ENCODE data around the gene GPR176. TPM values are rescaled to one million over a fixed set of nuclear protein-coding genes. Genes with fewer than 3 reads are reported as not detected.

The GPR176 gene
- total RNA-seq, 1 donor from 2014 or later: 35.4 TPM

GRCh38 chr15:39951561-39951960 lies 31.5 kb upstream of the GPR176 start:
- H4K20me1 ChIP-seq (ENCODE audit: insufficient read depth, low read length): no peaks in the 10 kb centered on the region
- H3K36me3 ChIP-seq (ENCODE audit: insufficient read depth, low read length): peaks cover 71% of the 10 kb centered on the region
- no peak overlapping the region for H3K4me3 ChIP-seq (ENCODE audit: insufficient read depth, low read depth, low read length)
- Mint-ChIP-seq H3K9me3 (ENCODE audit: unreplicated experiment) (no peaks in the 10 kb centered on the region), H3K4me3 (ENCODE audit: unreplicated experiment) (no peak overlapping the region), H3K4me1 (ENCODE audit: low read depth, unreplicated experiment) (peaks cover 10% of the 10 kb centered on the region), H3K36me3 (ENCODE audit: low read depth, unreplicated experiment) (peaks cover 5% of the 10 kb centered on the region), H3K27me3 (ENCODE audit: low read depth, unreplicated experiment) (no peaks in the 10 kb centered on the region), H3K27ac (ENCODE audit: unreplicated experiment) (no peak overlapping the region)
- no peak for DNase-seq (ENCODE audit: low read depth)
- peaks cover 4% of the 10 kb centered on the region for H3K79me2 ChIP-seq (ENCODE audit: insufficient read depth, low read length)
- no peaks in the 10 kb centered on the region for H3K9me3 ChIP-seq (ENCODE audit: insufficient read depth, low read depth, low read length)
- no peak overlapping the region for H3K27ac ChIP-seq (ENCODE audit: low read depth, low read length)
- FAIRE-seq: no peak
- H3K4me2 ChIP-seq (ENCODE audit: low read length): no peak overlapping the region
- H3K9ac ChIP-seq (ENCODE audit: low read length): no peak overlapping the region
- H2AFZ ChIP-seq (ENCODE audit: low read depth, low read length): no peak overlapping the region
- H3K4me1 ChIP-seq (ENCODE audit: insufficient read depth, low read length): no peaks in the 10 kb centered on the region
- no peak for TF ChIP-seq CTCF (IDR thresholded peaks at IDR 0.05; ENCODE audit: insufficient read depth, low read depth, low read length)
- no peak for TF ChIP-seq EZH2 (IDR thresholded peaks at IDR 0.05; ENCODE audit: insufficient read depth, low read length)
- H3K27me3 ChIP-seq (ENCODE audit: insufficient read depth, low read length): no peaks in the 10 kb centered on the region

GRCh38 chr15:39948817-39949216 lies 28.8 kb upstream of the GPR176 start:
- H3K9me3 ChIP-seq (ENCODE audit: insufficient read depth, low read depth, low read length): no peaks in the 10 kb centered on the region
- H3K27me3 Mint-ChIP-seq (ENCODE audit: low read depth, unreplicated experiment): no peaks in the 10 kb centered on the region
- no peaks in the 10 kb centered on the region for H4K20me1 ChIP-seq (ENCODE audit: insufficient read depth, low read length)
- H3K4me3 ChIP-seq (ENCODE audit: insufficient read depth, low read depth, low read length): no peak overlapping the region
- no peak overlapping the region for H3K27ac ChIP-seq (ENCODE audit: low read depth, low read length)
- peaks cover 66% of the 10 kb centered on the region for H3K36me3 ChIP-seq (ENCODE audit: insufficient read depth, low read length)
- no peaks in the 10 kb centered on the region for H3K4me1 ChIP-seq (ENCODE audit: insufficient read depth, low read length)
- no peaks in the 10 kb centered on the region for H3K27me3 ChIP-seq (ENCODE audit: insufficient read depth, low read length)
- FAIRE-seq: no peak
- H3K9me3 Mint-ChIP-seq (ENCODE audit: unreplicated experiment): peaks cover 4% of the 10 kb centered on the region
- peaks cover 13% of the 10 kb centered on the region for H3K4me1 Mint-ChIP-seq (ENCODE audit: low read depth, unreplicated experiment)
- H3K27ac Mint-ChIP-seq (ENCODE audit: unreplicated experiment): peak overlapping the region; percentile 7
- no peak overlapping the region for H2AFZ ChIP-seq (ENCODE audit: low read depth, low read length)
- no peak overlapping the region for H3K9ac ChIP-seq (ENCODE audit: low read length)
- H3K4me3 Mint-ChIP-seq (ENCODE audit: unreplicated experiment): no peak overlapping the region
- DNase-seq (ENCODE audit: low read depth): no peak
- peaks cover 4% of the 10 kb centered on the region for H3K79me2 ChIP-seq (ENCODE audit: insufficient read depth, low read length)
- peaks cover 26% of the 10 kb centered on the region for H3K36me3 Mint-ChIP-seq (ENCODE audit: low read depth, unreplicated experiment)
- no peak for TF ChIP-seq EZH2 (IDR thresholded peaks at IDR 0.05; ENCODE audit: insufficient read depth, low read length)
- no peak for TF ChIP-seq CTCF (IDR thresholded peaks at IDR 0.05; ENCODE audit: insufficient read depth, low read depth, low read length)
- H3K4me2 ChIP-seq (ENCODE audit: low read length): no peak overlapping the region

- Mint-ChIP-seq H3K4me3 (ENCODE audit: unreplicated experiment) (no peak overlapping the region), H3K27me3 (ENCODE audit: low read depth, unreplicated experiment) (no peaks in the 10 kb centered on the region), H3K36me3 (ENCODE audit: low read depth, unreplicated experiment) (peaks cover 30% of the 10 kb centered on the region), H3K9me3 (ENCODE audit: unreplicated experiment) (peaks cover 4% of the 10 kb centered on the region), H3K4me1 (ENCODE audit: low read depth, unreplicated experiment) (peaks cover 15% of the 10 kb centered on the region), H3K27ac (ENCODE audit: unreplicated experiment) (no peak overlapping the region)
- H3K4me1 ChIP-seq (ENCODE audit: insufficient read depth, low read length): peaks cover under 1% of the 10 kb centered on the region
- no peak overlapping the region for H3K9ac ChIP-seq (ENCODE audit: low read length)
- no peak overlapping the region for H3K4me2 ChIP-seq (ENCODE audit: low read length)
- DNase-seq (ENCODE audit: low read depth) (no peak), FAIRE-seq (no peak)
- H3K79me2 ChIP-seq (ENCODE audit: insufficient read depth, low read length): peaks cover 4% of the 10 kb centered on the region
- no peak overlapping the region for H3K27ac ChIP-seq (ENCODE audit: low read depth, low read length)
- no peaks in the 10 kb centered on the region for H3K27me3 ChIP-seq (ENCODE audit: insufficient read depth, low read length)
- peaks cover 5% of the 10 kb centered on the region for H4K20me1 ChIP-seq (ENCODE audit: insufficient read depth, low read length)
- no peak overlapping the region for H2AFZ ChIP-seq (ENCODE audit: low read depth, low read length)
- H3K36me3 ChIP-seq (ENCODE audit: insufficient read depth, low read length): peaks cover 67% of the 10 kb centered on the region
- H3K4me3 ChIP-seq (ENCODE audit: insufficient read depth, low read depth, low read length): no peak overlapping the region
- TF ChIP-seq EZH2 (IDR thresholded peaks at IDR 0.05; ENCODE audit: insufficient read depth, low read length) (no peak), CTCF (IDR thresholded peaks at IDR 0.05; ENCODE audit: insufficient read depth, low read depth, low read length) (no peak)
- H3K9me3 ChIP-seq (ENCODE audit: insufficient read depth, low read depth, low read length): no peaks in the 10 kb centered on the region
Measured at GRCh38 chr15:39947401-39948197, 27.5 kb upstream of the GPR176 start.

All from astrocyte (in vitro differentiated cells and primary cell).